GM11168 (cell line): ENCODE results near the gene FBXO22.
"Not testable (repeated sequence)": the region's sequence is repeated elsewhere in the genome, so short reads cannot be mapped to it uniquely, and the experiment has no call there.

Experiments used
- in situ Hi-C: fragments of 300-500 bp; cut with MboI; formaldehyde crosslinking; loops from one replicate; pipeline ENCODE4 v1.12.0; 2022; ENCODE audit warnings: low sequenced_read_pairs; ENCODE audit not compliant: unreplicated experiment

FBXO22 gene

DNA sequence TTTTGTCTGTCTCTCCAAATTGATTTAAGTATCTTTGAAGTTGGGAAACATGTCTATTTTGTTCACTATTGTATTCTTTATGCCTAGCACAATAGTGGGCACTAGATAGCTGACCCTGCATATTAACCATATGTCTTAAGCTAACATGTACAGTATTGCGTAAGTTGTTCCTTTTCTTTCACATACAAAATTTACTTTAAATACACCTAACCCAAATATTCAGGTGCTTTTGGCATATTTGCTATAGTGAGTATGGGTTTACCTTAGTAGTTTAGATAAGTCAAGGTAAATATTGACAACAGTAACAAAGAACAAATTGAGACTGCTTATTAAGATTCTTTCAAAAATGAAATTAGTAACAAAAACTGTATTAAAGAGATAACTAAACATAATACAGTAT lies 57.7 kb downstream of the FBXO22 start:
- in situ Hi-C loops: no loop called here

DNA sequence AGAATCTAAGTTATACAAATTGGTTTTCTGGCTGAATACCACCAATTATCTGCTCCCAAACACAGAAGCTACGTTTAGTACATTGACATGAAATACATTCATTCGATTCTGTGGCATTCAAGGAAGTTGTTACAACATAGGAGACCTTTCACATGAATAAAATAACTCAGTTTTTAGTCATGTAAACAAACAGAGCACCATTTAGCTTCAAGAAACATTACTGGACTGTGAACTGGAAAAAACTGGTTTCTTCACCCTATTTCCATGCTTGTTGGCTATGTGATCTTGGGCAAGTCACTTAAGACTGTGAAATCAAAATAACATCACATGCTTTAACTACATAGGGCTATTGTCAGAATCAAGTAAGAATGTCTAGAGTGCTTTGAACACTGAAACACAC lies 62.4 kb downstream of the FBXO22 start:
- in situ Hi-C loops: no loop called here

DNA sequence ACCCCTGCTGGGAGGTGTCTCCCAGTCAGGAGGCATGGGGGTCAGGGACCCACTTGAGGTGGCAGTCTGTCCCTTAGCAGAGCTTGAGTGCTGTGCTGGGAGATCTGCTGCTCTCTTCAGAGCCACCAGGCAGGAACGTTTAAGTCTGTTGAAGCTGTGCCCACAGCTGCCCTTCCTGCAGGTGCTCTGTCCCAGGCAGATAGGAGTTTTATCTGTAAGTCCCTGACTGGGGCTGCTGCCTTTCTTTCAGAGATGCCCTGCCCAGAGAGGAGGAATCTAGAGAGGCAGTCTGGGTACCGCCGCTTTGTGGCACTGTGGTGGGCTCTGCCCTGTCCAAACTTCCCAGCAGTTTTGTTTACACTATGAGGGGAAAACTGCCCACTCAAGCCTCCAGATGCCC lies 73.1 kb downstream of the FBXO22 start:
- in situ Hi-C loops: not testable (repeated sequence)

DNA sequence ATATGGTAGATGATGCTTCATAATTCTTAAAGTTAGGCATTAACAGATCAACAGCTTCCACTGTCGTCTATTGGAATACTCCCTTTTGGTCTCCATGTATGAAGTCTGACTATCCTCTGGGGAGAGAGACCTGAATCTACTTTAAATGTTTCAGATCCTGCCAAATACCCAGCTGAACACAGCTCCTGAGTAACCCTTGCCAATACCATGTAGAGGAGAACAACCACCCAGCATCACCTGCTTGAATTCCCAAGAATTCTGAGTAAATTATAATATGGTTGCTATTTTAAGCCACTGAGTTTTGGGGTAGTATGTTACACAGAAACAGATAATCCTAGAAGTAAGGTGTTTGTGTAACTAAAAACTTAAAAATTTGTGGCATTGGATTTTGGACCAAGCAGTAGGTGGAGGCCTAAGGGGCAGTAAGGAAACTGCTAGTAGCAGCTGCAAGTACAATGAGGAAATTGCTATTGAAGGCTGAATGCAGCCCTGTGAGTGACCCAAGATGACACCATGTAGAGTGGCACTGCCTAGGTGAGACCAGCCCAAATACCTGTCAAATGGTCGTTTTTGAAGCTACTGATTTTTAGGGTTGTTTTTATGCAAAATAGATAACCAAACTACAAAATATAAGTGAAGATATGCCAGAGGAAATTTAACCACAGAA lies 77.6 kb downstream of the FBXO22 start:
- in situ Hi-C loops: no loop called here

- in situ Hi-C loops: no loop called here
Observed at GRCh38 chr15:75982468-75982867, 78.8 kb downstream of the FBXO22 start.

GRCh38 chr15:75984706-75985105 lies 81.0 kb downstream of the FBXO22 start:
- in situ Hi-C loops: not testable (repeated sequence)

- in situ Hi-C loops: no loop called here
Observed at GRCh38 chr15:75985971-75986370, 82.3 kb downstream of the FBXO22 start.

- in situ Hi-C loops: no loop called here
Observed at GRCh38 chr15:75989045-75989444, 85.4 kb downstream of the FBXO22 start.

- in situ Hi-C loops: no loop called here
Observed at GRCh38 chr15:75989875-75990274, 86.2 kb downstream of the FBXO22 start.
